ENCODE data around the gene DNAAF2. TPM values are rescaled to one million over a fixed set of nuclear protein-coding genes. Genes with fewer than 3 reads are reported as not detected.
A peak's percentile ranks its signal among the peaks of the same experiment; 100 is the strongest.

Gene DNAAF2
- total and polyA plus RNA-seq, 2 of the 13 experiments (the other 11 are each of a cell fraction or from before 2014, with no cell fraction given) = 6.1 to 13.6 TPM

GRCh38 chr14:49634547-49635334, at the start of gene DNAAF2 (continued):
- TF ChIP-seq POGK (CRISPR knock-in tag; conservative IDR thresholded peaks at IDR 0.05) = no peak
- no peak for TF ChIP-seq PHB2 (IDR thresholded peaks at IDR 0.05; ENCODE audit: partially characterized antibody)
- no peak for TF ChIP-seq EZH2 (conservative IDR thresholded peaks at IDR 0.05; ENCODE audit: low read depth, low read length)
- TF ChIP-seq FOXM1 (CRISPR knock-in tag; IDR thresholded peaks at IDR 0.05) = no peak
- TF ChIP-seq ZNF274 (CRISPR knock-in tag; IDR thresholded peaks at IDR 0.05) = no peak; the same call in 1 of the 2 replicates
- no peak for TF ChIP-seq PLRG1 (conservative IDR thresholded peaks at IDR 0.05)
- peak; percentile 86 for TF ChIP-seq ZNF790 (CRISPR knock-in tag; IDR thresholded peaks at IDR 0.05; ENCODE audit: borderline replicate concordance)
- no peak; the same call in none of the 2 replicates for TF ChIP-seq ZFX (CRISPR knock-in tag; IDR thresholded peaks at IDR 0.05; ENCODE audit: low read depth)
- no peak for TF ChIP-seq HMGA1 (CRISPR knock-in tag; conservative IDR thresholded peaks at IDR 0.05)
- TF ChIP-seq JUNB (CRISPR knock-in tag; IDR thresholded peaks at IDR 0.05; ENCODE audit: borderline replicate concordance) = no peak
- TF ChIP-seq, protein P1, sequence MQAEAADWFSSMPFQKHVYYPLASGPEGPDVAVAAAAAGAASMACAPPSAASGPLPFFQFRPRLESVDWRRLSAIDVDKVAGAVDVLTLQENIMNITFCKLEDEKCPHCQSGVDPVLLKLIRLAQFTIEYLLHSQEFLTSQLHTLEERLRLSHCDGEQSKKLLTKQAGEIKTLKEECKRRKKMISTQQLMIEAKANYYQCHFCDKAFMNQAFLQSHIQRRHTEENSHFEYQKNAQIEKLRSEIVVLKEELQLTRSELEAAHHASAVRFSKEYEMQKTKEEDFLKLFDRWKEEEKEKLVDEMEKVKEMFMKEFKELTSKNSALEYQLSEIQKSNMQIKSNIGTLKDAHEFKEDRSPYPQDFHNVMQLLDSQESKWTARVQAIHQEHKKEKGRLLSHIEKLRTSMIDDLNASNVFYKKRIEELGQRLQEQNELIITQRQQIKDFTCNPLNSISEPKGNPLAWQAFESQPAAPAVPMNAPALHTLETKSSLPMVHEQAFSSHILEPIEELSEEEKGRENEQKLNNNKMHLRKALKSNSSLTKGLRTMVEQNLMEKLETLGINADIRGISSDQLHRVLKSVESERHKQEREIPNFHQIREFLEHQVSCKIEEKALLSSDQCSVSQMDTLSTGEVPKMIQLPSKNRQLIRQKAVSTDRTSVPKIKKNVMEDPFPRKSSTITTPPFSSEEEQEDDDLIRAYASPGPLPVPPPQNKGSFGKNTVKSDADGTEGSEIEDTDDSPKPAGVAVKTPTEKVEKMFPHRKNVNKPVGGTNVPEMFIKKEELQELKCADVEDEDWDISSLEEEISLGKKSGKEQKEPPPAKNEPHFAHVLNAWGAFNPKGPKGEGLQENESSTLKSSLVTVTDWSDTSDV (CRISPR knock-in tag; IDR thresholded peaks at IDR 0.05) = no peak; the same call in 1 of the 2 replicates
- TF ChIP-seq ZFP36L2 (CRISPR knock-in tag; IDR thresholded peaks at IDR 0.05) = no peak
- peak; percentile 76 for TF ChIP-seq ZNF143 (CRISPR knock-in tag; IDR thresholded peaks at IDR 0.05)
- TF ChIP-seq, protein P2, sequence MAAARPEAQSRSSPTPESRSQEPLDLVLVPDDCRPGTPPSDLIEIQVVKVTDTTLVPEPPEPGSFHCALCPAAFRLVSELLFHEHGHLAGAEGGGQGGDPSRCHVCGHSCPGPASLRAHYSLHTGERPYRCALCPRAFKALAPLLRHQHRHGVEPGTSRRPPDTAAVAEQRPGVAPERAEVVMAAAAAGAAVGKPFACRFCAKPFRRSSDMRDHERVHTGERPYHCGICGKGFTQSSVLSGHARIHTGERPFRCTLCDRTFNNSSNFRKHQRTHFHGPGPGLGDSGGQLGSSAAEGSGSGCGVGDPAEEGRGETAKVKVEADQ (CRISPR knock-in tag; IDR thresholded peaks at IDR 0.05; ENCODE audit: borderline replicate concordance) = no peak
- no peak for TF ChIP-seq ZNF333 (CRISPR knock-in tag; IDR thresholded peaks at IDR 0.05; ENCODE audit: borderline replicate concordance)
- 0 out of 2 replicates have a peak, but pooled peaks have one; percentile 42 for TF ChIP-seq ZZZ3 (CRISPR knock-in tag; IDR thresholded peaks at IDR 0.05; ENCODE audit: borderline replicate concordance)
- TF ChIP-seq ZNF24 (IDR thresholded peaks at IDR 0.05) = no peak
- peak; percentile 81 for TF ChIP-seq ARID4A (CRISPR knock-in tag; IDR thresholded peaks at IDR 0.05; ENCODE audit: borderline replicate concordance)
- TF ChIP-seq HIVEP1 (CRISPR knock-in tag; IDR thresholded peaks at IDR 0.05) = no peak
- no peak for TF ChIP-seq ZNF33A (CRISPR knock-in tag; IDR thresholded peaks at IDR 0.05; ENCODE audit: borderline replicate concordance)
